Muscle layer of duodenum (tissue), 2 donors: ENCODE results near the gene RAP1GAP.

Experiments used
- H3K27ac ChIP-seq: one replicate; pipeline ENCODE4 v1.7.0; 2013; ENCODE audit warnings: mild to moderate bottlenecking, low read length
- H3K27me3 ChIP-seq: one replicate; pipeline ENCODE4 v1.7.0; 2013; ENCODE audit warnings: low read depth, mild to moderate bottlenecking, control low read depth, low read length
- H3K36me3 ChIP-seq, 2 donors: one replicate each; pipeline ENCODE4 v1.7.0; 2013; ENCODE audit warnings: low read length in 2 of 2, control low read depth in 1 of 2, mild to moderate bottlenecking in 1 of 2; ENCODE audit not compliant: insufficient read depth in 2 of 2, control insufficient read depth in 1 of 2
- H3K4me1 ChIP-seq, 2 donors: one replicate each; pipeline ENCODE4 v1.7.0; 2013; ENCODE audit warnings: low read length in 2 of 2, mild to moderate bottlenecking in 2 of 2, control low read depth in 1 of 2, moderate library complexity in 1 of 2; ENCODE audit not compliant: insufficient read depth in 2 of 2, control insufficient read depth in 1 of 2
- H3K4me3 ChIP-seq, 2 donors: one replicate each; pipeline ENCODE4 v1.7.0; 2013; ENCODE audit warnings: low read length in 2 of 2, low read depth in 1 of 2, mild to moderate bottlenecking in 1 of 2
- H3K9me3 ChIP-seq, 2 donors: one replicate each; pipeline ENCODE4 v1.7.0; 2013; ENCODE audit warnings: low read length in 2 of 2, control low read depth in 1 of 2, mild to moderate bottlenecking in 1 of 2; ENCODE audit not compliant: control insufficient read depth in 1 of 2
- donor health status: healthy.

The RAP1GAP gene

GRCh38 chr1:21649315-21649714 lies 19.8 kb downstream of the RAP1GAP start:
- no peaks in the 10 kb centered on the region for H3K36me3 ChIP-seq
- no peaks in the 10 kb centered on the region for H3K27me3 ChIP-seq
- no peak overlapping the region for H3K4me3 ChIP-seq
- H3K9me3 ChIP-seq = no peaks in the 10 kb centered on the region
- H3K4me1 ChIP-seq = peaks cover 5 to 7% of the 10 kb centered on the region in 2 donors
- no peak overlapping the region for H3K27ac ChIP-seq

- Histone ChIP-seq H3K4me1 (peaks cover 5 to 7% of the 10 kb centered on the region in 2 donors), H3K27me3 (no peaks in the 10 kb centered on the region), H3K27ac (no peak overlapping the region), H3K4me3 (no peak overlapping the region), H3K36me3 (no peaks in the 10 kb centered on the region), H3K9me3 (no peaks in the 10 kb centered on the region)
These were observed 20.4 kb downstream of the RAP1GAP start for GRCh38 chr1:21648791-21649190.

- Histone ChIP-seq H3K9me3 (no peaks in the 10 kb centered on the region), H3K4me1 (peaks cover 5 to 7% of the 10 kb centered on the region in 2 donors), H3K27me3 (no peaks in the 10 kb centered on the region), H3K4me3 (no peak overlapping the region), H3K36me3 (no peaks in the 10 kb centered on the region), H3K27ac (no peak overlapping the region)
These were observed 20.8 kb downstream of the RAP1GAP start for GRCh38 chr1:21648352-21648730.

- no peaks in the 10 kb centered on the region for H3K27me3 ChIP-seq
- H3K4me1 ChIP-seq = peaks cover 5 to 7% of the 10 kb centered on the region in 2 donors
- no peaks in the 10 kb centered on the region for H3K9me3 ChIP-seq
- H3K27ac ChIP-seq = no peak overlapping the region
- no peaks in the 10 kb centered on the region for H3K36me3 ChIP-seq
- H3K4me3 ChIP-seq = no peak overlapping the region
These were observed 21.5 kb downstream of the RAP1GAP start for GRCh38 chr1:21647431-21648351.

- Histone ChIP-seq H3K9me3 (no peaks in the 10 kb centered on the region), H3K36me3 (no peaks in the 10 kb centered on the region), H3K27me3 (peaks cover 6% of the 10 kb centered on the region), H3K4me3 (no peak overlapping the region), H3K4me1 (no peaks in the 10 kb centered on the region), H3K27ac (no peak overlapping the region)
These were observed 23.6 kb downstream of the RAP1GAP start for GRCh38 chr1:21645550-21645949.

GRCh38 chr1:21644906-21645305 lies 24.3 kb downstream of the RAP1GAP start:
- Histone ChIP-seq H3K4me1 (no peaks in the 10 kb centered on the region), H3K9me3 (no peaks in the 10 kb centered on the region), H3K27me3 (peaks cover 6% of the 10 kb centered on the region), H3K36me3 (no peaks in the 10 kb centered on the region), H3K27ac (no peak overlapping the region), H3K4me3 (no peak overlapping the region)

GRCh38 chr1:21644348-21644747 lies 24.8 kb downstream of the RAP1GAP start:
- H3K27ac ChIP-seq = no peak overlapping the region

GRCh38 chr1:21643624-21644023 lies 25.5 kb downstream of the RAP1GAP start:
- no peaks in the 10 kb centered on the region for H3K36me3 ChIP-seq
- H3K4me3 ChIP-seq = no peak overlapping the region
- H3K9me3 ChIP-seq = no peaks in the 10 kb centered on the region
- H3K4me1 ChIP-seq = no peaks in the 10 kb centered on the region
- peaks cover 6% of the 10 kb centered on the region for H3K27me3 ChIP-seq
- no peak overlapping the region for H3K27ac ChIP-seq

More at GRCh38 chr1:21644348-21644747, 24.8 kb downstream of the RAP1GAP start:
- H3K36me3 ChIP-seq = no peaks in the 10 kb centered on the region
- H3K4me3 ChIP-seq = no peak overlapping the region
- peaks cover 6% of the 10 kb centered on the region for H3K27me3 ChIP-seq
- H3K9me3 ChIP-seq = no peaks in the 10 kb centered on the region
- H3K4me1 ChIP-seq = no peaks in the 10 kb centered on the region

GRCh38 chr1:21641967-21642739 lies 27.0 kb downstream of the RAP1GAP start:
- Histone ChIP-seq H3K4me3 (no peak overlapping the region), H3K4me1 (no peaks in the 10 kb centered on the region), H3K27me3 (peaks cover 6% of the 10 kb centered on the region), H3K9me3 (no peaks in the 10 kb centered on the region), H3K27ac (no peak overlapping the region), H3K36me3 (no peaks in the 10 kb centered on the region)

- Histone ChIP-seq H3K4me3 (no peak overlapping the region), H3K9me3 (no peaks in the 10 kb centered on the region), H3K27me3 (peaks cover 6% of the 10 kb centered on the region), H3K36me3 (no peaks in the 10 kb centered on the region), H3K27ac (no peak overlapping the region), H3K4me1 (no peaks in the 10 kb centered on the region)
These were observed 27.6 kb downstream of the RAP1GAP start for GRCh38 chr1:21641537-21641936.

GRCh38 chr1:21641076-21641475 lies 28.1 kb downstream of the RAP1GAP start:
- H3K27me3 ChIP-seq = peaks cover 6% of the 10 kb centered on the region
- no peaks in the 10 kb centered on the region for H3K9me3 ChIP-seq
- H3K36me3 ChIP-seq = no peaks in the 10 kb centered on the region
- H3K4me3 ChIP-seq = no peak overlapping the region
- no peaks in the 10 kb centered on the region for H3K4me1 ChIP-seq
- H3K27ac ChIP-seq = no peak overlapping the region
